GM23338 (cell line): Measurements from ENCODE around the gene POTEE. TPM values are rescaled to one million over a fixed set of nuclear protein-coding genes. Genes with fewer than 3 reads are reported as not detected.
"Not testable (repeated sequence)": the region's sequence is repeated elsewhere in the genome, so short reads cannot be mapped to it uniquely, and the experiment has no call there.

ENCODE experiments used
- ATAC-seq: fragments of 200-7000 bp; cut with Tn5 transposase; 3 replicates; pipeline ENCODE4 v1.9.1; 2020
- DNase-seq: peaks from one replicate; pipeline ENCODE4 v3.0.0-alpha.2; 2015; ENCODE audit warnings: low spot score
- H2AFZ ChIP-seq: fragments of 200-600 bp; sonication (generic); 2 replicates; pipeline ENCODE4 v1.8.0; 2016; ENCODE audit warnings: antibody characterized with exemption, mild to moderate bottlenecking, moderate library complexity
- H3F3A ChIP-seq: fragments of 200-600 bp; sonication (generic); replicated peaks from 2 replicates; pipeline ENCODE4 v1.8.0; 2017; ENCODE audit warnings: antibody characterized with exemption, mixed run types, low read depth
- H3K27ac ChIP-seq: fragments of 200-600 bp; sonication (generic); 2 replicates; pipeline ENCODE4 v1.6.1; 2016; ENCODE audit warnings: low read depth
- H3K27me3 ChIP-seq: fragments of 200-600 bp; sonication (generic); 2 replicates; pipeline ENCODE4 v1.8.0; 2016; ENCODE audit warnings: mild to moderate bottlenecking, mixed run types, moderate library complexity; ENCODE audit not compliant: insufficient read depth
- H3K36me3 ChIP-seq: fragments of 200-600 bp; sonication (generic); 2 replicates; pipeline ENCODE4 v1.8.0; 2016; ENCODE audit warnings: mild to moderate bottlenecking; ENCODE audit not compliant: insufficient read depth
- H3K4me1 ChIP-seq: fragments of 200-600 bp; sonication (generic); 2 replicates; pipeline ENCODE4 v1.8.0; 2016; ENCODE audit warnings: mild to moderate bottlenecking, moderate library complexity; ENCODE audit not compliant: insufficient read depth
- H3K4me2 ChIP-seq: fragments of 200-600 bp; sonication (generic); 2 replicates; pipeline ENCODE4 v1.7.1; 2017; ENCODE audit warnings: mixed run types
- H3K4me3 ChIP-seq: fragments of 200-600 bp; sonication (generic); 2 replicates; pipeline ENCODE4 v1.6.1; 2016; ENCODE audit warnings: mixed run types
- H3K79me2 ChIP-seq: fragments of 200-600 bp; sonication (generic); replicated peaks from 2 replicates; pipeline ENCODE4 v1.8.0; 2017; ENCODE audit warnings: mild to moderate bottlenecking; ENCODE audit not compliant: insufficient read depth
- H3K9me2 ChIP-seq: fragments of 200-600 bp; sonication (generic); 2 replicates; pipeline ENCODE4 v1.8.0; 2017; ENCODE audit not compliant: insufficient read depth
- H4K20me1 ChIP-seq: fragments of 200-600 bp; sonication (generic); replicated peaks from 2 replicates; pipeline ENCODE4 v1.8.0; 2017; ENCODE audit warnings: mild to moderate bottlenecking; ENCODE audit not compliant: insufficient read depth
- H3K27ac Mint-ChIP-seq: 2 replicates; pipeline ENCODE4 v1.8.0; 2020; ENCODE audit warnings: inconsistent platforms, mild to moderate bottlenecking, moderate library complexity, mixed read lengths
- H3K27me3 Mint-ChIP-seq: 3 replicates; pipeline ENCODE4 v1.8.0; 2022; ENCODE audit warnings: low read depth, mild to moderate bottlenecking, moderate library complexity, mixed read lengths, inconsistent platforms; ENCODE audit not compliant: insufficient read depth, poor library complexity
- H3K36me3 Mint-ChIP-seq: 3 replicates; pipeline ENCODE4 v1.8.0; 2021; ENCODE audit warnings: low read depth, mild to moderate bottlenecking, inconsistent platforms, moderate library complexity, mixed read lengths
- H3K4me1 Mint-ChIP-seq: 3 replicates; pipeline ENCODE4 v1.8.0; 2020; ENCODE audit warnings: mild to moderate bottlenecking, inconsistent platforms, mixed read lengths
- H3K4me3 Mint-ChIP-seq: 3 replicates; pipeline ENCODE4 v1.8.0; 2021; ENCODE audit warnings: moderate library complexity, mild to moderate bottlenecking, inconsistent platforms, mixed read lengths
- H3K9me3 Mint-ChIP-seq: 3 replicates; pipeline ENCODE4 v1.8.0; 2020; ENCODE audit warnings: moderate library complexity, mild to moderate bottlenecking, inconsistent platforms, mixed read lengths
- CREB1 ChIP-seq: fragments of 250-450 bp; sonication (Bioruptor Pico); IDR thresholded peaks from 2 replicates; pipeline ENCODE4 v1.5.0; 2020; ENCODE audit warnings: low read depth, mild to moderate bottlenecking, moderate library complexity
- ETS1 ChIP-seq: IDR thresholded peaks from 2 replicates; pipeline ENCODE4 v1.6.1; 2016; ENCODE audit warnings: antibody characterized with exemption
- EZH2 ChIP-seq: fragments of 200-600 bp; sonication (generic); IDR thresholded peaks from one replicate; pipeline ENCODE4 v1.8.0; 2017; ENCODE audit warnings: antibody characterized with exemption, mild to moderate bottlenecking, low read depth; ENCODE audit not compliant: unreplicated experiment
- JUNB ChIP-seq: IDR thresholded peaks from one replicate; pipeline ENCODE4 v1.6.1; 2016; ENCODE audit warnings: antibody characterized with exemption; ENCODE audit not compliant: unreplicated experiment
- NANOG ChIP-seq: IDR thresholded peaks from 2 replicates; pipeline ENCODE4 v1.6.1; 2016; ENCODE audit warnings: antibody characterized with exemption, borderline replicate concordance
- POLR2AphosphoS5 ChIP-seq: IDR thresholded peaks from 2 replicates; pipeline ENCODE4 v1.6.1; 2016; ENCODE audit warnings: antibody characterized with exemption, low read depth
- STAT1 ChIP-seq: IDR thresholded peaks from one replicate; pipeline ENCODE4 v1.6.1; 2016; ENCODE audit warnings: antibody characterized with exemption; ENCODE audit not compliant: unreplicated experiment
- ZNF114 ChIP-seq: fragments of 250-450 bp; sonication (Bioruptor Pico); IDR thresholded peaks from 2 replicates; pipeline ENCODE4 v1.5.0; 2020; ENCODE audit warnings: mild to moderate bottlenecking, moderate library complexity
- ZNF331 ChIP-seq: fragments of 250-450 bp; sonication (Bioruptor Pico); IDR thresholded peaks from 2 replicates; pipeline ENCODE4 v1.5.0; 2020; ENCODE audit warnings: low read depth, mild to moderate bottlenecking, moderate library complexity
- long read RNA-seq: library from polyadenylated mRNA; unstranded; transcript quantifications from one replicate; pipeline ENCODE4 v2.0.0, GENCODE V29; 2020; ENCODE audit not compliant: unreplicated experiment
- polyA plus RNA-seq: library from polyadenylated mRNA; unstranded; fragments of >200 nt; fragmentation: Nextera tagmentation; extraction: Ambion mirVana; gene quantifications from 2 replicates; pipeline ENCODE4 v1.2.1, GENCODE V29; 2016
- total RNA-seq: library from RNA; depleted of rRNA; stranded (reverse); fragments of >200 nt; shearing (Covaris generic); gene quantifications from 2 replicates; pipeline ENCODE4 v1.2.3, GENCODE V29; 2014; rRNA removed

Gene POTEE
- total RNA-seq (0.12 and 0.97 TPM in 2 replicates), polyA plus RNA-seq (0.50 and 0.79 TPM in 2 replicates)
- long read RNA-seq: 0 reads

- not testable (repeated sequence) for H3K4me1 ChIP-seq, H4K20me1 ChIP-seq, H3K79me2 ChIP-seq, H3K4me3 ChIP-seq, H3F3A ChIP-seq, H2AFZ ChIP-seq, H3K27ac ChIP-seq, H3K27ac Mint-ChIP-seq, H3K36me3 Mint-ChIP-seq, H3K4me2 ChIP-seq, DNase-seq, H3K27me3 ChIP-seq, H3K4me3 Mint-ChIP-seq, H3K9me2 ChIP-seq, H3K9me3 Mint-ChIP-seq, H3K36me3 ChIP-seq, H3K4me1 Mint-ChIP-seq, H3K27me3 Mint-ChIP-seq
- ATAC-seq: peak; percentile 71
These were observed at the start of gene POTEE for GRCh38 chr2:131209030-131209772. POTEE (plus strand) TSS chr2:131209536; CDS start chr2:131218403, 8,867 bp downstream.

- not testable (repeated sequence) for DNase-seq, H3K4me2 ChIP-seq, H3K9me3 Mint-ChIP-seq, H3K4me1 Mint-ChIP-seq, H3K79me2 ChIP-seq, H3K27me3 ChIP-seq, ATAC-seq, H3K4me3 Mint-ChIP-seq, H3K36me3 Mint-ChIP-seq, H3K4me1 ChIP-seq, H3K36me3 ChIP-seq, H3F3A ChIP-seq, H4K20me1 ChIP-seq, H3K27me3 Mint-ChIP-seq, H3K27ac Mint-ChIP-seq, H3K9me2 ChIP-seq, H2AFZ ChIP-seq, H3K27ac ChIP-seq, H3K4me3 ChIP-seq
These were observed 43.8 kb upstream of the POTEE start for GRCh38 chr2:131165562-131165961.

GRCh38 chr2:131168538-131168937, 40.8 kb upstream of the POTEE start:
- 0 out of 3 replicates have a peak, but pooled peaks cover 2% of the 10 kb centered on the region for H3K4me1 Mint-ChIP-seq
- H3K27ac ChIP-seq: no peak overlapping the region
- no peaks in the 10 kb centered on the region for H3K36me3 ChIP-seq
- no peaks in the 10 kb centered on the region for H4K20me1 ChIP-seq
- no peaks in the 10 kb centered on the region for H3K36me3 Mint-ChIP-seq
- H3K4me2 ChIP-seq: no peak overlapping the region
- no peaks in the 10 kb centered on the region for H3K4me1 ChIP-seq
- H3K9me2 ChIP-seq: no peaks in the 10 kb centered on the region; the same call in 1 of the 2 replicates
- no peaks in the 10 kb centered on the region for H3K27me3 Mint-ChIP-seq
- no peak overlapping the region for H2AFZ ChIP-seq
- no peak overlapping the region for H3K4me3 Mint-ChIP-seq
- ATAC-seq: no peak
- H3K9me3 Mint-ChIP-seq: no peaks in the 10 kb centered on the region
- no peak overlapping the region for H3K27ac Mint-ChIP-seq
- TF ChIP-seq EZH2: no peak
- TF ChIP-seq JUNB: no peak
- TF ChIP-seq CREB1 (CRISPR knock-in tag): no peak
- TF ChIP-seq NANOG: no peak
- TF ChIP-seq ETS1: no peak
- no peak for TF ChIP-seq ZNF114 (CRISPR knock-in tag)
- TF ChIP-seq STAT1: no peak
- no peak for TF ChIP-seq POLR2AphosphoS5
- TF ChIP-seq ZNF331 (CRISPR knock-in tag): no peak
- H3K4me3 ChIP-seq: no peak overlapping the region
- no peak for DNase-seq
- H3K79me2 ChIP-seq: no peaks in the 10 kb centered on the region
- no peaks in the 10 kb centered on the region for H3K27me3 ChIP-seq
- H3F3A ChIP-seq: no peaks in the 10 kb centered on the region

- not testable (repeated sequence) for H3K4me2 ChIP-seq, H3K79me2 ChIP-seq, H3K27ac ChIP-seq, H3K4me3 Mint-ChIP-seq, ATAC-seq, H2AFZ ChIP-seq, H3K27me3 ChIP-seq, H4K20me1 ChIP-seq, H3K9me3 Mint-ChIP-seq, H3K9me2 ChIP-seq, H3F3A ChIP-seq, H3K36me3 Mint-ChIP-seq, H3K4me3 ChIP-seq, DNase-seq, H3K27ac Mint-ChIP-seq, H3K4me1 ChIP-seq, H3K27me3 Mint-ChIP-seq, H3K36me3 ChIP-seq, H3K4me1 Mint-ChIP-seq
These were observed 31.3 kb upstream of the POTEE start for GRCh38 chr2:131178050-131178449.

GRCh38 chr2:131178721-131179418, 30.5 kb upstream of the POTEE start:
- not testable (repeated sequence) for H3K4me2 ChIP-seq, H3K27ac ChIP-seq, H3K4me3 ChIP-seq, ATAC-seq, H3K4me1 Mint-ChIP-seq, H3K27me3 ChIP-seq, H3K4me3 Mint-ChIP-seq, H3K9me3 Mint-ChIP-seq, H3K36me3 ChIP-seq, H3K36me3 Mint-ChIP-seq, H3K27ac Mint-ChIP-seq, H3K4me1 ChIP-seq, H3K9me2 ChIP-seq, H3F3A ChIP-seq, H3K79me2 ChIP-seq, H4K20me1 ChIP-seq, H3K27me3 Mint-ChIP-seq, H2AFZ ChIP-seq, DNase-seq
